Ovary (tissue), 3 donors: Measurements from ENCODE around the gene GATAD2A.

ENCODE experiments used
- CTCF ChIP-seq, 3 donors: fragments of 450-650 bp in 2 of 3; fragments of 200-600 bp in 1 of 3; IDR thresholded peaks; one replicate each; pipeline versions ENCODE4 v1.5.1 to v1.8.0; 2016 to 2022; ENCODE audit warnings: antibody characterized with exemption in 3 of 3, mild to moderate bottlenecking in 1 of 3
- POLR2A ChIP-seq: fragments of 450-650 bp; IDR thresholded peaks from one replicate; pipeline ENCODE4 v1.6.1; 2017; ENCODE audit warnings: antibody characterized with exemption, mild to moderate bottlenecking, moderate library complexity
- donor health status: DM: no; HTN: no; CAD: no.

- no peak for TF ChIP-seq CTCF (IDR thresholded peaks at IDR 0.05)
- TF ChIP-seq POLR2A, result no peak
Observed at GRCh38 chr19:19438366-19439175, 33.1 kb downstream of the GATAD2A start.
